22Rv1 (cell line): ENCODE results near the gene HOXC10.

Experiments
- ZFX ChIP-seq: fragments of 450-650 bp; IDR thresholded peaks from 2 replicates; pipeline ENCODE4 v1.6.1; 2017; ENCODE audit warnings: antibody characterized with exemption, borderline replicate concordance
- TF ChIP-seq, protein P1 (sequence below): fragments of 450-650 bp; IDR thresholded peaks from 2 replicates; pipeline ENCODE4 v1.5.1; 2017; ENCODE audit warnings: mild to moderate bottlenecking

DNA sequence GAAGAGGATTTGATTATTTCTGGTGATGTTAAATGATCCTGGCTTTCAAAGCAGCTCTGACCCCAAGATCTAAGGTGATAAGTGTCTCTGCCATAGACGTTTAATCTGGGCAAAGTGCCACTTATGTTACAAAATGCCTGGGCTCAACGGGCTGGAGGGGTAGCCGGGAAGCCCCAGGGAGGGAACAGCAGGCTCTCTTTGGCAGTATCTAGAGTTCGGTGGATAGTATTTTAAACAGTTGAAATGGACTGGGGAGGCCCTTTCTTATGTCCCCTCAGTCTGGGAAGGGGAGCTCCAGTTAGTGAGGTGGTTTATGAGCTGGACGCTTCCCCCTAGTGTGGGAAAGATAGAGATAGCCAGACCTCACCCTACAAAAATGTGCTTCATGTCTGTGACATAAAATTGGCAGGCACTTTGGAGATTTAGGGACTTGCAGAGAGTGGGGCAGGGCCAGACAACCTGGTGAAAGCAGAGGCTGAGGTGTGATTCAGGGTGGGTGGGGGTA is 17.5 kb upstream of the HOXC10 start:
- TF ChIP-seq, protein P1, sequence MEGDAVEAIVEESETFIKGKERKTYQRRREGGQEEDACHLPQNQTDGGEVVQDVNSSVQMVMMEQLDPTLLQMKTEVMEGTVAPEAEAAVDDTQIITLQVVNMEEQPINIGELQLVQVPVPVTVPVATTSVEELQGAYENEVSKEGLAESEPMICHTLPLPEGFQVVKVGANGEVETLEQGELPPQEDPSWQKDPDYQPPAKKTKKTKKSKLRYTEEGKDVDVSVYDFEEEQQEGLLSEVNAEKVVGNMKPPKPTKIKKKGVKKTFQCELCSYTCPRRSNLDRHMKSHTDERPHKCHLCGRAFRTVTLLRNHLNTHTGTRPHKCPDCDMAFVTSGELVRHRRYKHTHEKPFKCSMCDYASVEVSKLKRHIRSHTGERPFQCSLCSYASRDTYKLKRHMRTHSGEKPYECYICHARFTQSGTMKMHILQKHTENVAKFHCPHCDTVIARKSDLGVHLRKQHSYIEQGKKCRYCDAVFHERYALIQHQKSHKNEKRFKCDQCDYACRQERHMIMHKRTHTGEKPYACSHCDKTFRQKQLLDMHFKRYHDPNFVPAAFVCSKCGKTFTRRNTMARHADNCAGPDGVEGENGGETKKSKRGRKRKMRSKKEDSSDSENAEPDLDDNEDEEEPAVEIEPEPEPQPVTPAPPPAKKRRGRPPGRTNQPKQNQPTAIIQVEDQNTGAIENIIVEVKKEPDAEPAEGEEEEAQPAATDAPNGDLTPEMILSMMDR, result no peak
- no peak for TF ChIP-seq ZFX
